Measurements from ENCODE around the gene NIPSNAP2. TPM values are rescaled to one million over a fixed set of nuclear protein-coding genes. Genes with fewer than 3 reads are reported as not detected.
"Not testable (repeated sequence)": the region's sequence is repeated elsewhere in the genome, so short reads cannot be mapped to it uniquely, and the experiment has no call there.

NIPSNAP2 gene
- total and polyA plus RNA-seq, 7 experiments from 2014 or later: 30.1 to 51.5 (median 35.6) TPM

DNA sequence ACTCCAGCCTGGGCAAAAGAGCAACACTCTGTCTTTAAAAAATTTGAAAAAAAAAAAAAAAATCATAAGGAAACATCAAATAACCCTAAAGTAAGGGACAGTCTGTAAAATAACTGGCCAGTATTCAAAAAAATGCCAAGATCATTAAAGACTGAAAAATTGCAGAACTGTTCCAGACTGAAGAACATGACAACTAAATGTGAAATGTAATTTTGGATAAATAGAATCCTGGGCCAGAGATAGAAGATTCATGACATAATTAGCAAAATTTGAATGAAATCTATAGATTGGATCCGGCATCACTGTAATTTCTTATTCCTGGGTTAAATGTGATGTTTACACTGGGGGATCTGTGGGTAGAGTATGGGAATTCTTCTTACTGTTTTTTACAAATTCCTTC, 83.9 kb downstream of the NIPSNAP2 start:
- Histone ChIP-seq H3K4me3 (ENCODE audit: low read length) (no peak overlapping the region), H3K4me1 (ENCODE audit: control insufficient read depth in 2 of 2, insufficient read depth in 2 of 2, low read length in 2 of 2) (peaks cover 6 to 9% of the 10 kb centered on the region in 2 donors), H3K27ac (ENCODE audit: low read depth, low read length) (no peak overlapping the region), H3K36me3 (ENCODE audit: control insufficient read depth in 2 of 3, insufficient read depth in 3 of 3, low read length in 3 of 3) (peaks cover 0 to 8% (median 4%) of the 10 kb centered on the region in 3 experiments), H3K27me3 (ENCODE audit: control insufficient read depth in 2 of 2, insufficient read depth in 2 of 2, low read length in 2 of 2) (no peaks in the 10 kb centered on the region), H3K9me3 (ENCODE audit: control insufficient read depth in 2 of 3, low read length in 3 of 3) (no peaks in the 10 kb centered on the region)
- no peaks in the 10 kb centered on the region for H3K27me3 Mint-ChIP-seq
- intact Hi-C loops (cut with micrococcal nuclease): no loop called here
- peaks cover 11 to 37% (median 25%) of the 10 kb centered on the region in 7 donors for H3K4me1 Mint-ChIP-seq
- H3K4me3 Mint-ChIP-seq: no peak overlapping the region
- peaks cover 0 to 2% (median 0%) of the 10 kb centered on the region in 11 donors for H3K9me3 Mint-ChIP-seq
- ChIA-PET CTCF (no interaction called here), POLR2A (no interaction called here)
- ATAC-seq (no peak), DNase-seq (no peak)
- peak overlapping the region in 1 of 9 donors; percentile 53 for H3K27ac Mint-ChIP-seq
- H3K36me3 Mint-ChIP-seq: peaks cover 0 to 3% (median 0%) of the 10 kb centered on the region in 5 donors

DNA sequence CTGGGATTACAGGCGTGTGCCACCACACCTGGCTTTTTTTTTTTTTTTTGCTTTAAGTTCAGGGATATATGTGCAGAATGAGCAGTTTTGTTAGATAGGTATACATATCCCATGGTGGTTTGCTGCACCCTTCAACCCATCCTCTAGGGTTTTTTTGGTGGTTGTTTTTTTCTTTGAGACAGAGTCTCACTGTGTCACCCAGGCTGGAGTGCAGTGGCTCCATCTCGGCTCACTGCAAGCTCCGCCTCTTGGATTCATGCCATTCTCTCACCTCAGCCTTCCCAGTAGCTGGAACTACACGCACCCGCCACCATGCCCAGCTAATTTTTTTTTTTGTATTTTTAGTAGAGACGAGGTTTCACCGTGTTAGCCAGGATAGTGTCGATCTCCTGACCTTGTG, 84.4 kb downstream of the NIPSNAP2 start:
- CTCF ChIA-PET; H3K4me1 ChIP-seq (ENCODE audit: control insufficient read depth in 2 of 2, insufficient read depth in 2 of 2, low read length in 2 of 2); H3K36me3 Mint-ChIP-seq; H3K27me3 ChIP-seq (ENCODE audit: control insufficient read depth in 2 of 2, insufficient read depth in 2 of 2, low read length in 2 of 2); H3K9me3 ChIP-seq (ENCODE audit: control insufficient read depth in 2 of 3, low read length in 3 of 3); H3K27me3 Mint-ChIP-seq; DNase-seq; ATAC-seq; H3K4me3 ChIP-seq (ENCODE audit: low read length); POLR2A ChIA-PET; H3K27ac ChIP-seq (ENCODE audit: low read depth, low read length); intact Hi-C loops (cut with micrococcal nuclease); H3K9me3 Mint-ChIP-seq: not testable (repeated sequence)
- peaks cover 0 to 11% (median 4%) of the 10 kb centered on the region in 3 experiments for H3K36me3 ChIP-seq (ENCODE audit: control insufficient read depth in 2 of 3, insufficient read depth in 3 of 3, low read length in 3 of 3)
- peak overlapping the region in 2 of 9 donors; percentile 53 to 65 for H3K27ac Mint-ChIP-seq
- peak overlapping the region in 1 of 10 donors; percentile 20 for H3K4me3 Mint-ChIP-seq
- peaks cover 16 to 42% (median 30%) of the 10 kb centered on the region in 7 donors for H3K4me1 Mint-ChIP-seq

Other genes with a start within 250 kb of the NIPSNAP2 start
- gene SEPTIN14, start 101.8 kb upstream of the NIPSNAP2 start, total RNA-seq: not detected
- not detected for gene SEPTIN14, start 101.8 kb upstream of the NIPSNAP2 start, polyA plus RNA-seq
- gene ZNF713, start 77.1 kb upstream of the NIPSNAP2 start, total RNA-seq: 1 to 10 TPM; 2.0 to 4.8 (median 4.5) TPM
- 1 to 10 TPM; 1.8 to 2.5 TPM for gene ZNF713, start 77.1 kb upstream of the NIPSNAP2 start, polyA plus RNA-seq
- gene MRPS17, start 12.7 kb upstream of the NIPSNAP2 start, total RNA-seq: 10 to 100 TPM in 4 of 5 experiments, 1 to 10 TPM in 1; 8.3 to 16.7 (median 12.0) TPM
- gene MRPS17, start 12.7 kb upstream of the NIPSNAP2 start, polyA plus RNA-seq: 10 to 100 TPM; 13.3 to 17.0 TPM
- gene PSPH, start 86.9 kb downstream of the NIPSNAP2 start, total RNA-seq: 10 to 100 TPM in 1 of 5 experiments, 1 to 10 TPM in 4; 3.5 to 10.4 (median 6.5) TPM
- 1 to 10 TPM; 6.5 to 8.2 TPM for gene PSPH, start 86.9 kb downstream of the NIPSNAP2 start, polyA plus RNA-seq
- 100 to 1,000 TPM in 1 of 5 experiments, 10 to 100 TPM in 4; 38.7 to 143 (median 58.6) TPM for gene CCT6A, start 87.2 kb downstream of the NIPSNAP2 start, total RNA-seq
- gene CCT6A, start 87.2 kb downstream of the NIPSNAP2 start, polyA plus RNA-seq: 10 to 100 TPM; 78.9 to 97.9 TPM
- gene SUMF2, start 99.7 kb downstream of the NIPSNAP2 start, total RNA-seq: 100 to 1,000 TPM; 120 to 176 (median 122) TPM
- gene SUMF2, start 99.7 kb downstream of the NIPSNAP2 start, polyA plus RNA-seq: 100 to 1,000 TPM; 156 to 196 TPM
- gene PHKG1, start 128.4 kb downstream of the NIPSNAP2 start, total RNA-seq: 10 to 100 TPM in 1 of 5 experiments, 1 to 10 TPM in 4; 2.5 to 12.0 (median 4.1) TPM
- 1 to 10 TPM in 1 of 2 donors, under 1 TPM in 1; 0.91 to 1.4 TPM for gene PHKG1, start 128.4 kb downstream of the NIPSNAP2 start, polyA plus RNA-seq
- gene CHCHD2, start 141.9 kb downstream of the NIPSNAP2 start, total RNA-seq: 100 to 1,000 TPM; 133 to 451 (median 179) TPM
- gene CHCHD2, start 141.9 kb downstream of the NIPSNAP2 start, polyA plus RNA-seq: 100 to 1,000 TPM; 355 to 468 TPM
- gene NUPR2, start 151.8 kb downstream of the NIPSNAP2 start, total RNA-seq: 1 to 10 TPM in 1 of 5 experiments, under 1 TPM in 1, not detected in 3; 0.92 to 1.1 TPM
- 1 to 10 TPM; 1.4 to 3.0 TPM for gene NUPR2, start 151.8 kb downstream of the NIPSNAP2 start, polyA plus RNA-seq